Epithelial cell of proximal tubule (primary cell): ENCODE measurements around the gene BCCIP. TPM values are rescaled to one million over a fixed set of nuclear protein-coding genes. Genes with fewer than 3 reads are reported as not detected.

Experiments used
- DNase-seq: peaks from one replicate; pipeline ENCODE4 v3.0.0-alpha.2; 2011; ENCODE audit warnings: low read depth
- H3K4me3 ChIP-seq: 2 replicates; pipeline ENCODE4 v1.5.1; 2011; ENCODE audit warnings: low read depth, mild to moderate bottlenecking, low read length
- CTCF ChIP-seq: conservative IDR thresholded peaks from 2 replicates; pipeline ENCODE4 v1.5.1; 2012; ENCODE audit warnings: low read depth, mild to moderate bottlenecking, low read length
- total RNA-seq: library from RNA; depleted of rRNA; stranded (reverse); fragments of >200 nt; gene quantifications from 2 replicates; pipeline ENCODE4 v1.2.3, GENCODE V29; 2015

BCCIP gene
- total RNA-seq, 1 donor from 2014 or later: 57.2 TPM

GRCh38 chr10:125845617-125846016 is 22.3 kb downstream of the BCCIP start:
- no peak for DNase-seq
- TF ChIP-seq CTCF: no peak

GRCh38 chr10:125846894-125847293 is 23.5 kb downstream of the BCCIP start:
- DNase-seq: no peak
- TF ChIP-seq CTCF: no peak
- H3K4me3 ChIP-seq: no peak overlapping the region

More at GRCh38 chr10:125845617-125846016, 22.3 kb downstream of the BCCIP start:
- H3K4me3 ChIP-seq: no peak overlapping the region

- no peak for DNase-seq
- H3K4me3 ChIP-seq: no peak overlapping the region
- no peak for TF ChIP-seq CTCF
These were observed 25.0 kb downstream of the BCCIP start for GRCh38 chr10:125848371-125848770.

- no peak for TF ChIP-seq CTCF
- H3K4me3 ChIP-seq: no peak overlapping the region
- no peak for DNase-seq
These were observed 25.5 kb downstream of the BCCIP start for GRCh38 chr10:125848857-125849256.

GRCh38 chr10:125849448-125849847 is 26.1 kb downstream of the BCCIP start:
- no peak for TF ChIP-seq CTCF
- DNase-seq: no peak
- H3K4me3 ChIP-seq: no peak overlapping the region

- no peak for TF ChIP-seq CTCF
- H3K4me3 ChIP-seq: no peak overlapping the region
- DNase-seq: no peak
These were observed 27.7 kb downstream of the BCCIP start for GRCh38 chr10:125850766-125851731.

- no peak for DNase-seq
- no peak for TF ChIP-seq CTCF
- H3K4me3 ChIP-seq: no peak overlapping the region
These were observed 29.1 kb downstream of the BCCIP start for GRCh38 chr10:125852487-125852886.
